OCI-LY3 (cell line): Measurements from ENCODE around the gene CLHC1.

Source experiments
- H2AFZ ChIP-seq: fragments of 200-600, 300-600 bp; shearing (Covaris generic); 2 replicates; pipeline ENCODE4 v1.6.0; 2014; ENCODE audit warnings: antibody characterized with exemption, low read depth, low read length
- H3K27ac ChIP-seq: fragments of 200-600, 300-600 bp; sonication (generic); 2 replicates; pipeline ENCODE4 v1.5.1; 2014; ENCODE audit warnings: mild to moderate bottlenecking, low read length, moderate library complexity, mixed read lengths
- H3K27me3 ChIP-seq: fragments of 200-600, 300-600 bp; sonication (generic); 2 replicates; pipeline ENCODE4 v1.6.1; 2014; ENCODE audit warnings: low read depth, low read length, mixed read lengths
- H3K36me3 ChIP-seq: fragments of 200-600, 300-600 bp; sonication (generic); replicated peaks from 2 replicates; pipeline ENCODE3; 2014; ENCODE audit warnings: low read depth, low read length, mixed read lengths
- H3K4me1 ChIP-seq: fragments of 300-600, 200-600 bp; sonication (generic); 2 replicates; pipeline ENCODE4 v1.6.1; 2014; ENCODE audit warnings: low read length, mixed read lengths
- H3K4me2 ChIP-seq: fragments of 200-600, 300-600 bp; sonication (generic); 2 replicates; pipeline ENCODE4 v1.6.1; 2014; ENCODE audit warnings: low read length, mixed read lengths
- H3K4me3 ChIP-seq: fragments of 300-600, 200-600 bp; sonication (generic); 2 replicates; pipeline ENCODE4 v1.5.1; 2014; ENCODE audit warnings: antibody characterized with exemption, mild to moderate bottlenecking, low read length, moderate library complexity
- H3K79me2 ChIP-seq: fragments of 300-600, 200-600 bp; shearing (Covaris generic); 2 replicates; pipeline ENCODE4 v1.6.1; 2014; ENCODE audit warnings: mild to moderate bottlenecking, low read length, mixed read lengths
- H3K9ac ChIP-seq: fragments of 300-600, 200-600 bp; shearing (Covaris generic); 2 replicates; pipeline ENCODE4 v1.6.0; 2014; ENCODE audit warnings: mild to moderate bottlenecking, low read length, moderate library complexity
- H3K9me3 ChIP-seq: fragments of 200-600, 300-600 bp; shearing (Covaris generic); 2 replicates; pipeline ENCODE4 v1.6.1; 2014; ENCODE audit warnings: low read length, mixed read lengths; ENCODE audit not compliant: insufficient read depth
- H4K20me1 ChIP-seq: fragments of 200-600, 300-600 bp; sonication (generic); 2 replicates; pipeline ENCODE4 v1.6.1; 2016; ENCODE audit warnings: low read length, mixed read lengths; ENCODE audit not compliant: insufficient read depth
- EZH2phosphoT487 ChIP-seq: fragments of 200-600 bp; shearing (Covaris generic); IDR thresholded peaks from 2 replicates; pipeline ENCODE4 v1.6.1; 2018; ENCODE audit warnings: antibody characterized with exemption, mixed run types, low read depth
- TF ChIP-seq, protein P1 (sequence below): fragments of 200-600, 300-600 bp; sonication (generic); IDR thresholded peaks from 2 replicates; pipeline ENCODE4 v1.5.1; 2014; ENCODE audit warnings: antibody characterized with exemption, low read length, low read depth

Gene CLHC1

DNA sequence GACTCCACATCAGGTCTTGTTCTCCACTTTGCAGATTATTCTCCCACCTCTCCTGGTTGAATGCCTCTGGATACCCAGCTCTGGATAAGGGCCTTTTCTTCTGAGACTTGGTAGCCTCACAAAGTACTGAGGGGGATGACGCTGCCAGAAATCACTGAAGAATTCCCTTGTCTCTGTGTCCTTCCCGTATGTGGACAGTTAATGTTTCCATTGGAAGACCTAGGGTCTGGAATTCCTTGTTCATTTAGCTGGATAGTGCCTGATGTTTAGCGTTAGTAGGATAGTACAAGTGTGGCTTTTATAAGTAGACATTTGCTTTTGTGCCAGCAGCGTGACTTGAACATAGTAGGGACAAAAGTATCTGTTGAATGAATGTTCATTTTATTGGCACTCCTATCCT lies 76.9 kb downstream of the CLHC1 start:
- Histone ChIP-seq H3K9me3 (no peaks in the 10 kb centered on the region), H3K27me3 (no peaks in the 10 kb centered on the region), H3K36me3 (no peaks in the 10 kb centered on the region), H3K79me2 (no peaks in the 10 kb centered on the region), H3K9ac (no peak overlapping the region), H4K20me1 (no peaks in the 10 kb centered on the region), H3K4me2 (no peak overlapping the region), H3K4me3 (no peak overlapping the region), H2AFZ (no peak overlapping the region), H3K4me1 (peaks cover 91% of the 10 kb centered on the region), H3K27ac (no peak overlapping the region)
- TF ChIP-seq, protein P1, sequence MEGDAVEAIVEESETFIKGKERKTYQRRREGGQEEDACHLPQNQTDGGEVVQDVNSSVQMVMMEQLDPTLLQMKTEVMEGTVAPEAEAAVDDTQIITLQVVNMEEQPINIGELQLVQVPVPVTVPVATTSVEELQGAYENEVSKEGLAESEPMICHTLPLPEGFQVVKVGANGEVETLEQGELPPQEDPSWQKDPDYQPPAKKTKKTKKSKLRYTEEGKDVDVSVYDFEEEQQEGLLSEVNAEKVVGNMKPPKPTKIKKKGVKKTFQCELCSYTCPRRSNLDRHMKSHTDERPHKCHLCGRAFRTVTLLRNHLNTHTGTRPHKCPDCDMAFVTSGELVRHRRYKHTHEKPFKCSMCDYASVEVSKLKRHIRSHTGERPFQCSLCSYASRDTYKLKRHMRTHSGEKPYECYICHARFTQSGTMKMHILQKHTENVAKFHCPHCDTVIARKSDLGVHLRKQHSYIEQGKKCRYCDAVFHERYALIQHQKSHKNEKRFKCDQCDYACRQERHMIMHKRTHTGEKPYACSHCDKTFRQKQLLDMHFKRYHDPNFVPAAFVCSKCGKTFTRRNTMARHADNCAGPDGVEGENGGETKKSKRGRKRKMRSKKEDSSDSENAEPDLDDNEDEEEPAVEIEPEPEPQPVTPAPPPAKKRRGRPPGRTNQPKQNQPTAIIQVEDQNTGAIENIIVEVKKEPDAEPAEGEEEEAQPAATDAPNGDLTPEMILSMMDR: no peak
- no peak for TF ChIP-seq EZH2phosphoT487

DNA sequence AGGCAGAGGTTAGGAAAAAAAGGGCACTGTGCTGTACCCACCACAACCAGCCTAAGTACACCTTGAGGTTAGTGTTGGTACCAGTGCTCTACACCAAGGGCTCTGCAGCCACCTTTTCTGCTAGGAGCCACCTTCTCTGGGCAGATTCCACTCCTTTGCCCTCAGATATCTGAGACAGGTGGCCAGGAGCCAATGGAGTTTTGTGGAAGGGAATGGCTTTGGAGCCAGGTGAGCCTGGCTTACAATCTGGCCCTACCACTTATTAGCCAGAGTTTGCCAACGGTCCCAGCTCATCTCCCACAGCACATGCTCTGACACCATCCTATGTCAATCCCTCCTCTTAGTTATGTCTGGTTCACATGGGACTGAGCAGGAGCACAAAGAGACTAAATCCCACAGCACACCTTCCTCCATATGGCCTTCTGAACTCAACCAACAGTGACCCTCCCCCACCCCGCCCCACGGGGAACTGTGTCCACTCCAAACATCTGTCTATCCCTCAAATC lies 77.5 kb downstream of the CLHC1 start:
- Histone ChIP-seq H3K9ac (peak overlapping the region; percentile 46), H3K36me3 (no peaks in the 10 kb centered on the region), H3K9me3 (no peaks in the 10 kb centered on the region), H2AFZ (no peak overlapping the region), H3K4me2 (peak overlapping the region; percentile 77), H4K20me1 (no peaks in the 10 kb centered on the region), H3K79me2 (no peaks in the 10 kb centered on the region), H3K27me3 (no peaks in the 10 kb centered on the region), H3K4me1 (peaks cover 91% of the 10 kb centered on the region), H3K27ac (peak overlapping the region; percentile 85), H3K4me3 (peak overlapping the region; percentile 9)
- TF ChIP-seq, protein P1: no peak
- TF ChIP-seq EZH2phosphoT487: no peak

DNA sequence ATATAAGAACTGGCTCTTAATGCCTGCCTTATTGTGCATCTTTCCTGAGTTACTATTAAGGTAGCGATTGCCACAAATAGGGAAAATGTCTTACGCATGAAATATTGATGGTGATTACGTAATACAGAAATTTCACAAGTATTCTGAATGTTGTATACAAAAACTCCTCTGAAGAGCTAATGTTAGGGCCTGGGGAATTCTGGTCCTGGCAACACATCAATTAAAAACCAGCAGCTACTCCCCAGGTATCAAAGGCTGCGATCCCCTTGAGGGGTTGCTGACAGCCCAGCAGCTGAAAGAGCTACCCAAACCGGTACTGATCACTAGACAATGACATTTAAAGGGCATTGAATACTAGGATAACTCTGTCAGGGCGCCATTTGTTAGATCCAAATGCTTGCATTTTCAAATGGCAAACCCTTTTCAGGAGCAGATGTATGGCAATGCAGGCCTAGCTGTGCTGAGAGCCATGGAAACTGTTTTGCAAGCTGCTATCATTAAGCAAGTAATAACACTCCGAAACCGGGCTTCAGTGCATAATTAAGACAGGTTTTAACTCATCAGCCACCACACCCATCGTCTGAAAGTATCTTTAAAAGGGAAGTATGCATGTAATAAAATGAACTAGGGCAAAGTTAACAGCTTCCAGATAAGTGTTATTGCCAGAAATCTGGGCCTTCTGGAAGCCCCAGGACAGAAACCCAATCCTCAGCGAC lies 78.4 kb downstream of the CLHC1 start:
- Histone ChIP-seq H3K36me3 (no peaks in the 10 kb centered on the region), H2AFZ (no peak overlapping the region), H3K27me3 (no peaks in the 10 kb centered on the region), H3K9ac (peak overlapping the region; percentile 59), H4K20me1 (no peaks in the 10 kb centered on the region), H3K9me3 (no peaks in the 10 kb centered on the region), H3K4me1 (peaks cover 87% of the 10 kb centered on the region), H3K4me3 (peak overlapping the region; percentile 46), H3K27ac (peak overlapping the region; percentile 85), H3K4me2 (peak overlapping the region; percentile 77), H3K79me2 (no peaks in the 10 kb centered on the region)
- TF ChIP-seq, protein P1: no peak

DNA sequence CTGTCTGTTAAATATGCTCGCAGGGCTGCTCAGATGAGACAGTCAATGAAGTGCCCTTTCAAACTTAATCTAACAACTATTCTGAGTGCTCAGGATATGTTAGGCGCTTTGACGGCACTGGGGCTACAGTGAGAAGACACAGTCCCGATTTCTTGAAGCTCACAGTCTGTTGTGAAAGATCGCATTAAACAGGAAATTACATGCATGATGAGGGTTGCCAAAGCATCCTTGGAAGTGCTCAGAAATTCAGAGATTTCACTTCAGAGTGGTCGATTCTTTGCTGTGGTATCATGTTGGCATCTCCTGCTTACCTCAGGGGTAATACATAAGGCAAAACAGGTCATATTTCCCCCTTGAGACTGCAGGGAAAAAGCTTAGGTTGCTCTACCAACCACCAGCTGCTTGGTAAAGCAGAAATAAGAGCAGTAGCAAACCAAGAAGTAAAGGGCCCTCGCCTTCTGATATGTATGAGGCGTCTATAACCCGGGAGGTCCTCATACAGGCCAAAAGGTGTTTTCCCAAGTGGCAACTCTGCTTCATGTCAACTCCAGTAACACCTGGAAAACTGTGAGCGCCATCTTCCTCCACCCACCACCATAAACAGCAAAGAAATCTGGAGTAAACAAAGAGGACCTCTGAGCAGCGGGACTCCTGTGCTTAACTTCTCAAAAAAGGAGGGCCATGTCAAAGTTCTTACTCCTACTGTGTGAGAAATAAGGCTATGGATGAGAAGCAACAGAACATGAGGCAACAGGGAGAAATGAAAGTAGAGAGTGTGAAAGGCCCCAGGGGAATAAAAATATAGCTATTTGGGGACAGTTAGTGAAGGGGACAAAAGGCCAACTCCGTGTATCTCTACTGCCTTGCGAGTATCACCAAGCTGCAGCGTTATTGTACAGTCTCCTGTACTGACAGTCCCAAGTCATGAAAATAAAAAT lies 79.3 kb downstream of the CLHC1 start:
- peak overlapping the region; percentile 59 for H3K9ac ChIP-seq
- H3K4me3 ChIP-seq: peak overlapping the region; percentile 46
- no peaks in the 10 kb centered on the region for H3K79me2 ChIP-seq
- H3K27me3 ChIP-seq: no peaks in the 10 kb centered on the region
- H3K27ac ChIP-seq: peak overlapping the region; percentile 85
- H3K4me2 ChIP-seq: peak overlapping the region; percentile 77
- H4K20me1 ChIP-seq: no peaks in the 10 kb centered on the region
- peak overlapping the region; percentile 67; the same call in 1 of the 2 replicates for H2AFZ ChIP-seq
- TF ChIP-seq, protein P1: no peak
- TF ChIP-seq EZH2phosphoT487: no peak
- H3K36me3 ChIP-seq: no peaks in the 10 kb centered on the region
- no peaks in the 10 kb centered on the region for H3K9me3 ChIP-seq
- H3K4me1 ChIP-seq: peaks cover 87% of the 10 kb centered on the region
